Uterus (tissue), 4 donors: ENCODE results near the gene SYNRG. TPM values are rescaled to one million over a fixed set of nuclear protein-coding genes. Genes with fewer than 3 reads are reported as not detected.

ENCODE experiments used
- DNase-seq, 2 donors: peaks; one replicate each; pipeline ENCODE4 v3.0.0-alpha.2; 2019 to 2020
- H3K27ac ChIP-seq, 2 donors: fragments of 200-600 bp; sonication (generic); 1 replicate in 1 of 2; 2 replicates in 1 of 2; pipeline ENCODE4 v1.5.1; 2016 to 2018
- H3K27me3 ChIP-seq, 2 donors: fragments of 200-600 bp; sonication (generic); one replicate each; pipeline ENCODE4 v1.5.1; 2018 to 2019; ENCODE audit warnings: control low read depth in 1 of 2
- H3K36me3 ChIP-seq, 2 donors: fragments of 200-600 bp; sonication (generic); one replicate each; pipeline ENCODE4 v1.5.1; 2019; ENCODE audit warnings: control low read depth in 1 of 2
- H3K4me1 ChIP-seq, 2 donors: fragments of 200-600 bp; sonication (generic); one replicate each; pipeline ENCODE4 v1.5.1; 2018 to 2019; ENCODE audit warnings: control low read depth in 1 of 2
- H3K4me3 ChIP-seq, 2 donors: fragments of 200-600 bp; sonication (generic); 1 replicate in 1 of 2; 2 replicates in 1 of 2; pipeline ENCODE4 v1.5.1; 2018 to 2019; ENCODE audit warnings: mild to moderate bottlenecking in 1 of 2
- H3K9me3 ChIP-seq, 2 donors: fragments of 200-600 bp; sonication (generic); one replicate each; pipeline ENCODE4 v1.5.1; 2019; ENCODE audit warnings: control low read depth in 1 of 2
- CTCF ChIP-seq, 4 experiments: fragments of 200-600 bp in 2 of 4; fragments of 450-650 bp in 2 of 4; sonication (generic) in 2 of 4; IDR thresholded peaks; one replicate each; pipeline ENCODE4 v1.5.1; 2016 to 2019; ENCODE audit warnings: antibody characterized with exemption in 4 of 4, mild to moderate bottlenecking in 2 of 4, moderate library complexity in 1 of 4
- POLR2A ChIP-seq, 2 donors: fragments of 450-650 bp; IDR thresholded peaks; one replicate each; pipeline ENCODE4 v1.6.1; 2016; ENCODE audit warnings: antibody characterized with exemption in 2 of 2, mild to moderate bottlenecking in 1 of 2, moderate library complexity in 1 of 2
- intact Hi-C: fragments of 100-400 bp; cut with DNase I; formaldehyde crosslinking; loops from one replicate; pipeline ENCODE4 v1.15.1; 2023; ENCODE audit warnings: low total_unique reads
- total RNA-seq, 4 donors: library from RNA; depleted of rRNA in 3 of 4; stranded (reverse); fragments of >200 nt in 3 of 4; gene quantifications; one replicate each; pipeline versions ENCODE4 v1.1.0 to v1.2.4, GENCODE V29; 2014 to 2023
- donor health status: DM: yes; HTN: yes; CAD: no.

The SYNRG gene
- total RNA-seq, 4 donors from 2014 or later, result 14.4 to 92.0 (median 41.6) TPM

- no peak overlapping the region for H3K27ac ChIP-seq
- no peak for DNase-seq
- no peaks in the 10 kb centered on the region for H3K9me3 ChIP-seq
- no peaks in the 10 kb centered on the region for H3K4me1 ChIP-seq
- H3K27me3 ChIP-seq, result peaks cover 0 to 3% of the 10 kb centered on the region in 2 donors
- no peaks in the 10 kb centered on the region for H3K36me3 ChIP-seq
- no peak overlapping the region for H3K4me3 ChIP-seq
- TF ChIP-seq POLR2A (IDR thresholded peaks at IDR 0.05) (no peak), CTCF (IDR thresholded peaks at IDR 0.05) (no peak)
- intact Hi-C loops, result no loop called here
Observed at GRCh38 chr17:37604556-37604955, 4.7 kb downstream of the SYNRG start.

GRCh38 chr17:37598145-37598544, 11.1 kb downstream of the SYNRG start:
- H3K9me3 ChIP-seq, result no peaks in the 10 kb centered on the region
- no peak for DNase-seq
- H3K4me3 ChIP-seq, result no peak overlapping the region
- TF ChIP-seq CTCF (IDR thresholded peaks at IDR 0.05) (no peak), POLR2A (IDR thresholded peaks at IDR 0.05) (no peak)
- no peaks in the 10 kb centered on the region for H3K4me1 ChIP-seq
- H3K27ac ChIP-seq, result no peak overlapping the region
- intact Hi-C loops, result no loop called here
- H3K27me3 ChIP-seq, result peaks cover 0 to 3% of the 10 kb centered on the region in 2 donors
- no peaks in the 10 kb centered on the region for H3K36me3 ChIP-seq

GRCh38 chr17:37592291-37592690, 16.9 kb downstream of the SYNRG start:
- H3K27me3 ChIP-seq, result no peaks in the 10 kb centered on the region
- no peaks in the 10 kb centered on the region for H3K36me3 ChIP-seq
- H3K4me3 ChIP-seq, result no peak overlapping the region
- TF ChIP-seq CTCF (IDR thresholded peaks at IDR 0.05) (no peak), POLR2A (IDR thresholded peaks at IDR 0.05) (no peak)
- no peaks in the 10 kb centered on the region for H3K4me1 ChIP-seq
- intact Hi-C loops, result no loop called here
- no peak overlapping the region for H3K27ac ChIP-seq
- DNase-seq, result no peak
- H3K9me3 ChIP-seq, result no peaks in the 10 kb centered on the region

- H3K9me3 ChIP-seq, result no peaks in the 10 kb centered on the region
- TF ChIP-seq CTCF (IDR thresholded peaks at IDR 0.05) (no peak), POLR2A (IDR thresholded peaks at IDR 0.05) (no peak)
- no peaks in the 10 kb centered on the region for H3K27me3 ChIP-seq
- no peaks in the 10 kb centered on the region for H3K4me1 ChIP-seq
- no peak overlapping the region for H3K27ac ChIP-seq
- DNase-seq, result no peak
- H3K4me3 ChIP-seq, result no peak overlapping the region
- intact Hi-C loops, result no loop called here
- H3K36me3 ChIP-seq, result no peaks in the 10 kb centered on the region
Observed at GRCh38 chr17:37585066-37585465, 24.2 kb downstream of the SYNRG start.

- Histone ChIP-seq H3K27me3 (no peaks in the 10 kb centered on the region), H3K4me1 (no peaks in the 10 kb centered on the region), H3K27ac (no peak overlapping the region), H3K9me3 (peaks cover 0 to 3% of the 10 kb centered on the region in 2 donors), H3K4me3 (no peak overlapping the region), H3K36me3 (no peaks in the 10 kb centered on the region)
- DNase-seq, result no peak
- TF ChIP-seq CTCF (IDR thresholded peaks at IDR 0.05) (no peak), POLR2A (IDR thresholded peaks at IDR 0.05) (no peak)
- intact Hi-C loops, result no loop called here
Observed at GRCh38 chr17:37576281-37576680, 32.9 kb downstream of the SYNRG start.
